Stimulated activated CD8-positive, alpha-beta memory T cell treated with anti-CD3 and anti-CD28 coated beads, Interleukin-7, amount 100 ng/mL, for 48 hours (primary cell): ENCODE data around the gene AKT2.
A peak's percentile ranks its signal among the peaks of the same experiment; 100 is the strongest.

ENCODE experiments used
- DNase-seq, 2 donors: peaks; one replicate each; pipeline ENCODE4 v3.0.0-alpha.2; 2020; ENCODE audit warnings: low read depth in 1 of 2; ENCODE audit errors: extremely low read depth in 1 of 2

Gene AKT2

DNA sequence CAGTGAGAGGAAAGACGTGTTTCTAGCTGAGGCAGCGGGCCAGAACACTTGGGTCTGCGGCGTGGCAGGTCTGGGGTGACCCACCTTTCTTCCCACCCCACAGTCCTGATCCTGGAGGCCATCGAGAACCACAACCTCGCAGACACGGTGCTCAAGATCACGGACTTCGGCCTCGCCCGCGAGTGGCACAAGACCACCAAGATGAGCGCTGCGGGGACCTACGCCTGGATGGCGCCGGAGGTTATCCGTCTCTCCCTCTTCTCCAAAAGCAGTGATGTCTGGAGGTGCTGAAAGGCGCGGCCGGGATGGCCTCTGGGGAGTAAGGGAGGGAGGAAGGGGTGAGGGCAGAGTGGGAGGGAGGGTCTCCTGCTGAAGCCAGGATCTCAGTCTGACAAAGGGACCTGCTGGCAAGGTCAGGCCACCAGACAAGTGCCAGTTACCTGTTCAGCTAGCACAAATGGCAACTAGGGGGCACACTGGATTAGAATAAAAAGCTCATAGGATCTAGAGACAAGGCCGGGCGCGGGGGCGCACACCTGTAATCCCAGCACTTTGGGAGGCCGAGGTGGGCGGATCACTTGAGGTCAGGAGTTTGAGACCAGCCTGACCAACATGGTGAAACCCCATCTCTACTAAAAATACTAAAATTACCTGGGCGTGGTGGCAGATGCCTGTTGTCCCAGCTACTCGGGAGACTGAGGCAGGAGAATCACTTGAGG is 86.7 kb downstream of the AKT2 start:
- DNase-seq: no peak

DNA sequence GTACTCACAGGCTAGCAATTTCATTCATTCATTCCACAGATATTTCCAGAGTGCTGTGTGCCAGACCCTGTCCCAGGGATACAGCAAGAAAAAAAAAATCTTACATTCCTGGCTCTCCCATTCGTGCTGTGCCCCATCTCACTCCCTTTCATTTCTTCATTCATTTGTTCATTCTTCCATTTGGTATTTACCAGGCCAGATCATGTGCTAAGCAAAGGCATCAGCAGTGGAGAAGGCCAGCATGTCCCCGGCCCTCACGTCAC is 91.6 kb downstream of the AKT2 start:
- no peak for DNase-seq

DNA sequence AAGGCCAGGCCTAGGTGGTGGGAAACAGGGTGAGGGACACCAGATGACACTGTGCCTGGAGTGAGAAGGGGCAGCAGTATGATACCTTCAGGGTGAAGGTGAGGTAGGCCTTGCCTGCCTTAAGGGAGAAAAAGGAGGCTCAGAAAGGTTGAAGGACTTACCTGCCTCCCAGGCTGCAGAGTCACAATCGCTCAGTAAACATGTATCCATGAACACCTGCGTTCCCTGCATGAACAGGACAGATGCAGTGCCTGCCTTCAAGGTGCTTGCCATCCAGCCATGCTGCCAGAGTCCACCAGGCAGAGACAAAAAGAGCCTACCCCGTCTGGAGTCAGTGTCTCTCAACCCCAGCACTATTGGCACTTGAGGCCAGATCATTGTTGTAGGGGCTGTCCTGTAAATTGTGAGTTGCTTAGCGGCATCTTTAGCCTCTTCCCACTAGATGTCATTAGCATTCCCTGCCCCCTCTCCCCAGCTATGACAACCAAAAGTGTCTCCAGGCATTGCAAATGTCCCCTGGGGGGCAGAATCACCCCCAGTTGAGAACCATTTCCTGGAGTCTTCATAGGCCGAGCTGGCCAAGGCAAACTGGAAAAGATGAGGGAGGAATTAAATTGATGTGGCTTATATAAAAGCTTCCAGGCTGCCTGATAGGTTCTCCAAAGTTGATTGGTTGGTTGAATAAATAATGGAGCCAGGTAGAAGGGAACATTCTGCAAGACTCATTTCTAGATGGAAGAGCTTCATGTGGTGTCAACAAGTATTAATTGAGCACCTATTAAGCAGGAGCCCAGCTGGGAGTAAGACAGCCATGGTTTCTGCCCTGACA is 92.2 kb downstream of the AKT2 start:
- DNase-seq: no peak

DNA sequence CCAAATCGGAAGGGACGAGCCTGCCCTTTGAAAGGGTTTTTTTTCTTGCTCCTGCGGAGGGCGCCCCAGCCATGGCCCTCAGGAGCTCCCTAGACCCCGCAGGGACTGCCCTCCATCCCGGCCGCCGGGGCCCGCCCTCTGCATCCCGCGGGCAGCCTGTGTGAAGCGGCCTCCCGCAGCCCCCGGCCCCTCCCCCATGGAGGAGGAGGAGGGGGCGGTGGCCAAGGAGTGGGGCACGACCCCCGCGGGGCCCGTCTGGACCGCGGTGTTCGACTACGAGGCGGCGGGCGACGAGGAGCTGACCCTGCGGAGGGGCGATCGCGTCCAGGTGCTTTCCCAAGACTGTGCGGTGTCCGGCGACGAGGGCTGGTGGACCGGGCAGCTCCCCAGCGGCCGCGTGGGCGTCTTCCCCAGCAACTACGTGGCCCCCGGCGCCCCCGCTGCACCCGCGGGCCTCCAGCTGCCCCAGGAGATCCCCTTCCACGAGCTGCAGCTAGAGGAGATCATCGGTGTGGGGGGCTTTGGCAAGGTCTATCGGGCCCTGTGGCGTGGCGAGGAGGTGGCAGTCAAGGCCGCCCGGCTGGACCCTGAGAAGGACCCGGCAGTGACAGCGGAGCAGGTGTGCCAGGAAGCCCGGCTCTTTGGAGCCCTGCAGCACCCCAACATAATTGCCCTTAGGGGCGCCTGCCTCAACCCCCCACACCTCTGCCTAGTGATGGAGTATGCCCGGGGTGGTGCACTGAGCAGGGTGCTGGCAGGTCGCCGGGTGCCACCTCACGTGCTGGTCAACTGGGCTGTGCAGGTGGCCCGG is 93.1 kb downstream of the AKT2 start:
- DNase-seq: no peak

DNA sequence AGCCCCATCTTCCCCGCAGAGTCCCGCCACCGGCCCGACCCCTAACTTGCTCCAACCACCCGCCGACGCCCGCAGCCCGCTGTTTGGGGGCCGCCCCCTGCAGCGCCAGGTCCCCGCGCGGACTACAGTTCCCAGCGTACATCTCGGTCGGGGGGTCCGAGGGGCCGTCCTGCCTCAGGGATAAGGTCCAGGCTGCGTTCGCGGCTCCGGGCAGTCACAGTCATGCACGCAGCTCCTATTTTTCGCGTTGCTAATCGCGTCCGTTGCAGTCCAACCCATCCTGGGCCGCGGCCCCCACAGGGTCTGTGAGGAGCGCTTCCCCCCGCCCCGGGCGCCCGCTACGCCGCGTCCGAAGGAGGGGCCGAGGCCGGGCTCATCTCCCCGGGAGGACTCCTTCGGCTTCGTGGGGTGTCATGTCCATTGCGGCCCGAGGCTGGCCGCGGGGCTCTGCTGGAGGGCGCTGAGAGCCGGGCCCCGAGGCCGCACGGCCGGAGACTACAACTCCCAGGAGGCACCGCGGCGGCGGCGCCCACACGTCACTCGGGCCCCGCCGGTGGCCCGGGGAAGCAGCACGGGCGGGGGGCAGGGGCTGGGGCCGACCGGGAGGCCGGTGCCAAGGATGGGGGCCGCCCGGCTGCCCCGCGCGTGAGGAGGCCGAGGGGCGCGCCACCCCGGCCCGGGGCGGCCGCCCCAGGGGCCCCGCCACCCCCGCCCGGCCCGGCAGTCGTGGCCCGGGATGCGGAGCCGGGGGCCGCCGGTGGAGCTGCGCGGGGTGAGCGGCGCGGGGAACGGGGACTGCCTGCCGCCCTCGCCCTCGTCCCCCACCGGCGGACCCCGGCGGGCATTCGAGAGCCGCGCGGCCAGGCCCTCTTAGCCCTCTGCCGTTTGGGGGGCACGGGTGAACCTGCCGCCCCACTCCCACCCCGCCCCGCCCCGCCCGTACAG is 94.0 kb downstream of the AKT2 start, which contains the start of gene MAP3K10:
MAP3K10 (plus strand) TSS at position 536 of the 945 bp plus-strand sequence. CDS start 606 bp downstream, outside the sequence.
- DNase-seq: peak; percentile 58 to 77

DNA sequence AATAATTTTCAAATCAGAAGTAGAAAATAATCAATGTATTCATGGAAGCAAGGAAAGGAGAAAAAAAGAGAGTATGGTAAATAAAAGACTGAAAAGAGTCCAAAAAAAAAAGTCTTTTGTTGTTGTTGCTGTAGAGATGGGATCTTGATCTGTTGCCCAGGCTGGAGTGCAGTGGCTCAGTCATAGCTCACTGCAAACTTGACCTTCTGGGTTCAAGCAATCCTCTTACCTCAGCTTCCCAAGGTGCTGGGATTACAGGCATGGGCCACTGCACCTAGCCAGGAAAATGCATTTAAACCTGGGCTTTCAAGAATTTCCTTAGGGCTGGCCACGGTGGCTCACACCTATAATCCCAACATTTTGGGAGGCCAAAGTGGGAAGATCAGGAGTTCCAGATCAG is 100.9 kb downstream of the AKT2 start:
- no peak for DNase-seq
